NCI-H2227 treated with DMSO at 0.1 percent for 48 hours (cell line): ENCODE measurements around the gene PRSS53.
"Not testable (repeated sequence)": the region's sequence is repeated elsewhere in the genome, so short reads cannot be mapped to it uniquely, and the experiment has no call there.

Experiments used
- DNase-seq: peaks from one replicate; lab custom pipeline; 2025; lab: John Stamatoyannopoulos, UW

The PRSS53 gene

DNA sequence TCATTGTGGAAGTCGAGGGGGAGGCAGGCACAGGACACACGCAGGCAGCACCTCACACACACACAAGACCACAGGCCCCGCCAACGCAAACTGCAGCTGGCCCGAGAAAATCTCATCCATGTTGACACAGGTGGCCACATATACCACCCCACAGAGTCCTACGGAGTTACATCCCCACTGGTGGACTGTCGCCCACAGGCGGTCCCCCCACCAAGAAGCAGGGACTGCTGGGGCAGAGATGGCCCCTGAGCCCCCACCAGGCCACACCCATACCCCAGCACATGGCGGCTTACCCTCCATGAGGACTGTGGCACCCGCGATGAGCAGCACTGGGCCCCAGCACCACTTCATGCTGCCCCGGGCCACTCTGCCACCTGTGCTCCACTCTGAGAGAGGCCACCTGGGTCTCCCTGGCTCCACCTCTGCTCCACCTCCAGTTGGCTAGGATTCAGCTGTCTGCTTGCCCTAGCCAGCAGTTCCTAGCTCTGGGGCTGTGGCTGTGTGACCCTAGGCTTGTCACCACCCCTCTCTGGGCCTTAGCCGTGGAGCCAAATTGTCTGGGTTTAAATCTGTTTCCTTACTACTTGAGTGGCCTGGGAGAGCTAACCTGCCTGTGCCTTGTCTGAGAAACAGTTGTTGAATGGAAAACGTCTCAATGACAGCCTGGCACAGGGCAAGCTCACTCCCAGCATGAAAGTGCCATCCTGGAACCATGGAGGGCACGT lies at the start of gene PRSS53:
Gene PRSS53, minus strand, starts transcription at position 485 of the 725 bp plus-strand sequence. Its CDS starts 134 bp downstream, at position 351.
- DNase-seq = no peak

DNA sequence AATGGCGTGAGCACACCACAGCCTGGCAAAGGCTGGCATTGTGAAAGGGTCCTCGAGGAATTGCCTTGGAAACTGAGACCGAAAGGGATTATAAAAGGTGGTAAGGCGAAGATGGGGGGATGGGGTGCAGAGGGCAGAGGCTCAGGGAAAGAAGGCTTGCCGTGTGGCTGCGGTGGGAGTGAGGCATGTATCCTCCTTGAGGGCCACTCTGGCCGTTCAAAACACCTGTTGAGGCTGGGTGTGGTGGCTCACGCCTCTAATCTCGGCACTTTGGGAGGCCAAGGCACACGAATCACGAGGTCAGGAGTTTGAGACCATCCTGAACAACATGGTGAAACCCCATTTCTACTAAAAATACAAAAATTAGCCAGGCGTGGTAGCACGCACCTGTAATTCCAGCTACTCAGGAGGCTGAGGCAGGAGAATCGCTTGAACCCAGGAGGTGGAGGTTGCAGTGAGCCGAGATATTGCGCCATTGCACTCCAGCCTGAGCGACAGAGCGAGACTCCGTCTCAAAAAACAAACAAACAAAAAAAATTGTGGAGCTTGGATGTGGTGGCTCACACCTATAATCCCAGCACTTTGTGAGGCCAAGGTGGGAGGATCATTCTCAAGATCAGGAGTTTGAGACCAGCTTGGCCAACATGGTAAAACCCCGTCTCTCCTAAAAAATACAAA lies 48.2 kb upstream of the PRSS53 start:
- not testable (repeated sequence) for DNase-seq

GRCh38 chr16:31136287-31136662 lies 47.5 kb upstream of the PRSS53 start:
- no peak for DNase-seq

GRCh38 chr16:31135535-31136286 lies 47.0 kb upstream of the PRSS53 start, which contains the start of gene PRSS8:
PRSS8 (minus strand) TSS chr16:31135727; CDS start chr16:31135498, 229 bp downstream.
- DNase-seq = no peak

DNA sequence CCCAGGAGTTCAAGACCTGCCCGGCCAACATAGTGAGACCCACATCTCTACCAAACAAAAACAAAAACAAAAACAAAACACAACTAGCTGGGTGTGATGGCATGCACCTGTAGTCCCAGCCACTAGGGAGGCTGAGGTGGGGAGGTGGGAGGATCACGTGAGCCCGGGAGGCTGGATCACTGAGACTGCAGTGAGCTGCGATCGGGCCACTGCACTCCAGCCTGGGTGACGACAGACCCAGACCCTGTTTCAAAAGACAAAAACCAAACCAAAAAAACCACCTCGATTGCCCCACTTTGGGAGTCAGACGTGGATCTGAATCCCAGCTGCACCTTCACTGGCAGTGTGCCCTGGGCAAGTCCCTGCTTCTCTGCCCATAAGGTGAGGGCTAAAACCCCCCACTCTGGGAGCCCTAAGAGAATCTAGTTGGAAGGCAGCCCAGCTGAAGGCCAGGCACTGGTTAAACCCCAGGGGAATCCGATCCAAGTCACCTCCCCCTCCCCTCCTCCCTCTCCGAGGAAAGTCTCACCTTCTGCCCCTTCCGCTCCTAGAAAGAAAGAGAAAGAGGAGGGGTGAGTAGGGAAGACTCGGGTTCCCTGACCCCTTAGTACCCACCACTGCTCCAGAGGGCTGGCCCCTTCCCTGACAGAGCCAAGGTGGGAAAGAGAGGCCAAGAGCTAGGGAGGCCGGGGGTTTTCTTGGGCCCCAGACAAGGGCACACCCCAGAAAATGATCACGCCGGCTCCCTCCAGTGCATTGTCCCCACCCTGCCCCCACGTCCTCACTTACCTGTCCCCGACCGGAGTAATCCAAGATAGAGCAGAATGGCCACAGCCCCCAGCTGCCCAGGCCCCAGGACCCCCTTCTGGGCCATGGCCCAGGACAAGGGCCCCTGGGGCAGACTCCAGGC lies 46.1 kb upstream of the PRSS53 start:
- peak; percentile 13 for DNase-seq

DNA sequence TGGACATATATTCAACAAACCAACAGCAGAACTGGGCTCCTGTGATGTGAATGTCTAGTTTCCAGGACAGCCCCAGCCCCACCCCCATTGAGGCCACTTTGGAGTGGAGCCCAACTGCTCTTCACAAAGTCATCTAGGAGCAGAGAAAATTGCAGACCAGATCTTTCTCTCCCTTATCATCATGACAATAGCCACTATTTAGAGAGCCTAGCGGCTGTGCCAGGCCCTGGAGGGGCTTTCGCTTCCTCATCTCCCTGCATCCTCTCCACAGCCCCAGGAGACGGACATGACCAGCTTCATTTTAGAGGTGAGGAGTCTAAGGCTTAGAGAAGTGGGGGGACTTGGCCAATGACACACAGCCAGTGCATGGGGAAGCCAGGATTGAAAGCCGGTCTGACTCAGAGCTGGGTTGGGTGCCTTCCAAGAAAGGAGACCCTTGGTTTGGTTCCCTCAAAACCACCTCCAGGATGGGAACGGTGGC lies 45.4 kb upstream of the PRSS53 start:
- peak; percentile 85 for DNase-seq

- DNase-seq = no peak
Measured at GRCh38 chr16:31133046-31133501, 44.3 kb upstream of the PRSS53 start.

DNA sequence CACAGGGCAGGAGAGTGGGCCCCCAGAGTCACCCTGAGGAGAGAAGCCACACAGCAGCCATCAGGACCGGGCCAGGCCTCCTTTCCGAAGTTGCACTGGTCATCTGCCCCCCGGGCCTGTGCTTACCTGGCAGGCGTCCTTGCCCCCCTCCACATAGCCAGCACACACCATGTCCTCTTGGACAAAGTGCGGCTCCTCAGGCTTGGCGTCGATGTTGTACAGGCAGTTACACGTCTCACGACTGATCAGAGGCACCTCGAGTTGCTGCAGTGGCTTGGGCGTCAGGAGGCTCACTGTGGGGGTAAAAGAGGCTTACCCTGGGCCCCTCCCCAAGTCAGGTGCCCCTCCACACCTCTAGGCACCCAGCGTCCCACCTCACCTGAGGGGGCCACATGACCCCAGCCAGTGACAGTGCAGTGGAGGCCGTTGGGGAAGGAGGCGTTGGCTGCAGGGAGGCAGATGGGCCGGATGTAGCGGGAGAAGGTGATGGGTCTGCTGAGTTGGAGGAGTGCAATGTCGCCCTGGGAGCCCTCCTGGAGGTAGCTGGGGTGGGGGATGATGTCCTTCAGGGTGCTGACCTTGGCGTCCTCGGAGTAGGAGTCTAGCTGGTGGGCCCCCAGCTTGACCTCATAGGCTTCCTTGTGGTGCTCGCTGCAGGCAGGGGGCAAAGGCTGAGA lies 43.7 kb upstream of the PRSS53 start:
- no peak for DNase-seq

DNA sequence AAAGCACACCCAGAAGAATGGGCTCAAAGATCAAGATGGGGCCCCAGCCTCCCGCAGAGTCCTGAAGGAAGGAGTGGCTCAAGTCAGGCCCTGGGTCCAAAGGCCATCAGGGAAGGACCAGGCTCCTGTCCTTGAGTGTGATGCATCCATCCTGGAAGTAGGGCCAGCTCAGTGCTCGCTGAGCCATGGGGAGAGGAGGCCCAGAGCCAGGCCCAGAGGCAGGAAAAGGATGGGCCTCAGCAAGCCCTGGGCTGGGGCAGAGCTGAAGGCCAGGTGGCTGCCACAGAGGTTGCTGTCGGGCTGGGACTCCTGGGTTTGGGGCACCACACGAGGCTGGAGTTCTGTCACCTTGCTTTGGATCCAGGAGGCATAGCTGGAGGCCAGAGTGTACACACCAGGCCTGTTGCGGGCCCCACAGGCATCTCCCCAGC lies 43.1 kb upstream of the PRSS53 start:
- DNase-seq = no peak

GRCh38 chr16:31131416-31131815 lies 42.7 kb upstream of the PRSS53 start:
- DNase-seq = no peak

DNA sequence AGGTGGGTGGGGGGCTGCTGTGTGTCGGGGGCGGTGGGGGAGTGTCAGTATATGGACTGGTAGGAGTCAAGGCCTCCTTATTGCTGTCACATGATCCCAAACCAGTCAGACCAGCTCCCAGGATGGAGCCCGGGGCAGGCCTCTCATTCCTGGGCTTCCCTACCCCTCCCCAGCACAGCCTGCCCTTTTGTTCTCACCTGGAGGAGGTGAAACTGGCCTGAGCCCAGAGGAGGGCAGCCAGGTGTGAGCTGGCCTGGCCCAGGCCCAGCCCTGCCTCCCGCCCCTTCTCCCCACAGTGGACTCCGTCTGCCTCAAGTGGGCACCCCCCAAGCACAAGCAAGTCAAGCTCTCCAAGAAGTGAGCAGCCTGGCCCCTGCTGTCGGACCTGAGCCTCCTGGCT lies 42.2 kb upstream of the PRSS53 start:
- no peak for DNase-seq

- no peak for DNase-seq
Measured at GRCh38 chr16:31130336-31130891, 41.7 kb upstream of the PRSS53 start.

DNA sequence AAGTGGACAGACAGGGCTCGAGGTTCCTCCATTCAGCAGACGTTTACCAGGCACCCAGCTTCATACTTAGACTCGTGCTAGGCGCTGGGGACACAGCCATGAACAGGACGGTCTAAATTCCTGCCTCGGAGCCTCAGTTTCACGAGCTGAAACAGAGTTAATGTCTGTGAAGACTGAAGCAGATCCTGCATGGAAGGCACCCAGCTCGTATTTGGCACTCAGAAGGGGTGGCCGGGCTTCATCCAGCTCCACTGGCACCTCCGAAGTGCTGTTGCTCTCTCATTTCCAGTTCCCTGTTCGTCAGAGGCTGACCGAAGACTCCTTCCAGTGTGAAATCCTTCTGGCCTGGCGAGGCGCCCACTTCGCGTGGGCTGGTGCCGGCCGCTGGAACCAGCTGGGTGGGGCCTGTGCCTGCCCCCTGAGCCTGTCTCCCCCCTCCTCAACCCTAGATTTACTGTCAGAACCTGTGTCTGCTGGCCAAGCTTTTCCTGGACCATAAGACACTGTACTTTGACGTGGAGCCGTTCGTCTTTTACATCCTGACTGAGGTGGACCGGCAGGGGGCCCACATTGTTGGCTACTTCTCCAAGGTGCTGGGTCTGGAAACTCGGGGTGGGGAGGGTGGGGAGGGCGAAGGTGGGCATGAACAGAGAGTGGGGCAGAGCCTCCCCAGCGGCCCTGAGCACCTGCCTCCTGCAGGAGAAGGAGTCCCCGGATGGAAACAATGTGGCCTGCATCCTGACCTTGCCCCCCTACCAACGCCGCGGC lies 41.0 kb upstream of the PRSS53 start:
- DNase-seq = no peak

DNA sequence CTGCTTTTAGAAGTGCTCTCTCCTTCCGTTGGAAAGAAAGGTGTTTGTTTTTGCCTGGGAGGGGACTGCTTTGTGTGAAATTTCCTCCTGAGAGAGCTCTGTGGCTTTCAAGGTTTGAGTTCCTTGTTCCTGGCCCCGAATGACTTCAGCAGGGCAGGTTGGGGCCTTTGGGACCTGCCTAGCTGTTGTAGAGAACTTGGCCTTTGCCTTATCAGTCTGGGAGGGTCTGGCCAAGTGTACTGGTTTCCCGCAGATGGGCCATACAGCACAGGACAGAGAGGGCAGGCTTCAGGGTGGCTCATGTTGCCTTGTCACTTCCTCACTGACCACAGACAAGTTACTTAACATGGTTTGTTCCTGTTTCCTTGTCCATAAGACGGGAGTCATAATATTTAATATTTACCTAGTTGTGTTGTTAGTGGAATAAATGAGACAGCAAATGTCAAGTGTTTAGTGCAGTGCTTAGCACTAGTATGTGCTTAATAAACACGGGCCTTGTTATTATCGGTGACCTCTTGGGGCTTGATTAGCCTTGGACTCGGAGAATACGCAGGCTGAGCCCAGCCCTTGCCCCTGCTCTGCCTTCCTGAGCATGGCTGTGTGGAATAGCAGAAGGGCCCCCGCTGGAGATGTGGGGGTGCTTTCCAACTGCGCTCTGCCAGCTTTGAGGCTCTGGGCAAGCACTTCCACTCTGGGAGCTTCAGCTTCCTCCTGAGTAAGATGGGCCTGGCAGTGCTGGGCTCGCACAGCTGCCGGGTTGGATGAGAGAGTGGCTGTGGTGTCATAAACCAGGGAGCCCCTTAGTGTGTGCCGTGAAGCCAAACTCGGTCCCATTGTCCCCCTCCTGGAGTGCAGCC lies 40.2 kb upstream of the PRSS53 start:
- DNase-seq = no peak

- no peak for DNase-seq
Measured at GRCh38 chr16:31127182-31127581, 38.4 kb upstream of the PRSS53 start.

DNA sequence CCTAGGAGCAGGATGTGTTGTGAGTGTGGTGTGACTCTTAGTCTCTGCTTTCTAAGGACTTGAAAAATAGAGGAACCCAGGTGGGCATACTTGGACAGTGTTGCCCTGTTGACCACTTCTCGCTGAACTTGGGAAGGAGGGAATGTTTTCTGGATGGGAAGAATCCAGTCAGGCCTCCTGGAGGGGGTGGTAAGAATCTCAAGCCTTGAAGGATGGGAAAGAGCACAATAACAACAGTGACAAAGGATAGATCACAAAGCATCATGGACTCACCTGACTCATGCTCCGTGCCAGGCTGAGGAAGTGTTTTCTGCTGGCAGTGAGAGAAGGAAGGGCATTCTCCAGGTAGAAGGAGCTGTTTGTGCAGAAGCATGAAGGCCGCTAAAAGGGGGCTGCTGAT lies 37.1 kb upstream of the PRSS53 start:
- no peak for DNase-seq

- DNase-seq = no peak
Measured at GRCh38 chr16:31120129-31120528, 31.4 kb upstream of the PRSS53 start.

GRCh38 chr16:31118223-31119155 lies 29.7 kb upstream of the PRSS53 start:
- no peak for DNase-seq
